OCI-LY3 (cell line): ENCODE measurements around the gene DEPDC7.

Source experiments
- EZH2phosphoT487 ChIP-seq: fragments of 200-600 bp; shearing (Covaris generic); IDR thresholded peaks from 2 replicates; pipeline ENCODE4 v1.6.1; 2018; ENCODE audit warnings: antibody characterized with exemption, mixed run types, low read depth
- TF ChIP-seq, protein P1 (sequence below): fragments of 200-600, 300-600 bp; sonication (generic); IDR thresholded peaks from 2 replicates; pipeline ENCODE4 v1.5.1; 2014; ENCODE audit warnings: antibody characterized with exemption, low read length, low read depth

DNA sequence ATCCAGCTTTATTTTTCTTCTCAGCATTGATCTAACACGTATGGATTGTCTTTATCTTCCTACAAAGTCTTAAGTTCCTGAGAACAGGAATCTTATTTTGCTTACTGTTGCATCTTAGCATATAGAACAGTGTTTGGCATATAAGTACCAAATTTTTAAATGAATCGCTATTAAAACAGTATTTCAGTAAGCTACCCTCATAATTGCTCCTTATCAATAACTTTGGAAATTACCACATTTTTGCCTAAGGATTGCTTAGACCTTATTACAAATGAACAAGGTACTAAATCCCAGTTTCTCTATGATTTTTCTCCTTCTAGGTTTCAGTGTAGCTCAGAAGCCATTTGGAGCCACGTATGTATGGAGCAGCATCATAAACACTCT, 9.7 kb downstream of the DEPDC7 start:
- no peak for TF ChIP-seq EZH2phosphoT487
- TF ChIP-seq, protein P1, sequence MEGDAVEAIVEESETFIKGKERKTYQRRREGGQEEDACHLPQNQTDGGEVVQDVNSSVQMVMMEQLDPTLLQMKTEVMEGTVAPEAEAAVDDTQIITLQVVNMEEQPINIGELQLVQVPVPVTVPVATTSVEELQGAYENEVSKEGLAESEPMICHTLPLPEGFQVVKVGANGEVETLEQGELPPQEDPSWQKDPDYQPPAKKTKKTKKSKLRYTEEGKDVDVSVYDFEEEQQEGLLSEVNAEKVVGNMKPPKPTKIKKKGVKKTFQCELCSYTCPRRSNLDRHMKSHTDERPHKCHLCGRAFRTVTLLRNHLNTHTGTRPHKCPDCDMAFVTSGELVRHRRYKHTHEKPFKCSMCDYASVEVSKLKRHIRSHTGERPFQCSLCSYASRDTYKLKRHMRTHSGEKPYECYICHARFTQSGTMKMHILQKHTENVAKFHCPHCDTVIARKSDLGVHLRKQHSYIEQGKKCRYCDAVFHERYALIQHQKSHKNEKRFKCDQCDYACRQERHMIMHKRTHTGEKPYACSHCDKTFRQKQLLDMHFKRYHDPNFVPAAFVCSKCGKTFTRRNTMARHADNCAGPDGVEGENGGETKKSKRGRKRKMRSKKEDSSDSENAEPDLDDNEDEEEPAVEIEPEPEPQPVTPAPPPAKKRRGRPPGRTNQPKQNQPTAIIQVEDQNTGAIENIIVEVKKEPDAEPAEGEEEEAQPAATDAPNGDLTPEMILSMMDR: no peak
